ENCODE measurements around the gene GFOD2.

GRCh38 chr16:67749436-67750078 lies 30.4 kb upstream of the GFOD2 start:
- TF ChIP-seq ZNF274 (IDR thresholded peaks at IDR 0.05; ENCODE audit: low read length), result no peak
- no peak for TF ChIP-seq ZNF274 (tag by site-specific recombination; IDR thresholded peaks at IDR 0.05; ENCODE audit: borderline replicate concordance)
- no peak for TF ChIP-seq ZNF529 (tag by site-specific recombination; IDR thresholded peaks at IDR 0.05; ENCODE audit: insufficient replicate concordance)
- TF ChIP-seq, protein P1, sequence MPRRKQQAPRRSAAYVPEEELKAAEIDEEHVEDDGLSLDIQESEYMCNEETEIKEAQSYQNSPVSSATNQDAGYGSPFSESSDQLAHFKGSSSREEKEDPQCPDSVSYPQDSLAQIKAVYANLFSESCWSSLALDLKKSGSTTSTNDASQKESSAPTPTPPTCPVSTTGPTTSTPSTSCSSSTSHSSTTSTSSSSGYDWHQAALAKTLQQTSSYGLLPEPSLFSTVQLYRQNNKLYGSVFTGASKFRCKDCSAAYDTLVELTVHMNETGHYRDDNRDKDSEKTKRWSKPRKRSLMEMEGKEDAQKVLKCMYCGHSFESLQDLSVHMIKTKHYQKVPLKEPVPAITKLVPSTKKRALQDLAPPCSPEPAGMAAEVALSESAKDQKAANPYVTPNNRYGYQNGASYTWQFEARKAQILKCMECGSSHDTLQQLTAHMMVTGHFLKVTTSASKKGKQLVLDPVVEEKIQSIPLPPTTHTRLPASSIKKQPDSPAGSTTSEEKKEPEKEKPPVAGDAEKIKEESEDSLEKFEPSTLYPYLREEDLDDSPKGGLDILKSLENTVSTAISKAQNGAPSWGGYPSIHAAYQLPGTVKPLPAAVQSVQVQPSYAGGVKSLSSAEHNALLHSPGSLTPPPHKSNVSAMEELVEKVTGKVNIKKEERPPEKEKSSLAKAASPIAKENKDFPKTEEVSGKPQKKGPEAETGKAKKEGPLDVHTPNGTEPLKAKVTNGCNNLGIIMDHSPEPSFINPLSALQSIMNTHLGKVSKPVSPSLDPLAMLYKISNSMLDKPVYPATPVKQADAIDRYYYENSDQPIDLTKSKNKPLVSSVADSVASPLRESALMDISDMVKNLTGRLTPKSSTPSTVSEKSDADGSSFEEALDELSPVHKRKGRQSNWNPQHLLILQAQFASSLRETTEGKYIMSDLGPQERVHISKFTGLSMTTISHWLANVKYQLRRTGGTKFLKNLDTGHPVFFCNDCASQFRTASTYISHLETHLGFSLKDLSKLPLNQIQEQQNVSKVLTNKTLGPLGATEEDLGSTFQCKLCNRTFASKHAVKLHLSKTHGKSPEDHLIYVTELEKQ (tag by site-specific recombination; IDR thresholded peaks at IDR 0.05; ENCODE audit: borderline replicate concordance), result no peak
- TF ChIP-seq AEBP2 (tag by site-specific recombination; IDR thresholded peaks at IDR 0.05; ENCODE audit: borderline replicate concordance), result no peak
- TF ChIP-seq PBX3 (CRISPR knock-in tag; IDR thresholded peaks at IDR 0.05), result no peak
- TF ChIP-seq ZNF510 (tag by site-specific recombination; IDR thresholded peaks at IDR 0.05; ENCODE audit: insufficient replicate concordance), result no peak
- TF ChIP-seq ZBTB26 (tag by site-specific recombination; optimal IDR thresholded peaks at IDR 0.05), result no peak
- TF ChIP-seq ZNF704 (tag by site-specific recombination; IDR thresholded peaks at IDR 0.05), result no peak
- no peak for TF ChIP-seq ZNF670 (tag by site-specific recombination; IDR thresholded peaks at IDR 0.05; ENCODE audit: low read depth)
- TF ChIP-seq CTCF (tag by site-specific recombination; IDR thresholded peaks at IDR 0.05), result no peak

Data from HEK293 (cell line).